ENCODE results near the gene FLNB. TPM values are rescaled to one million over a fixed set of nuclear protein-coding genes. Genes with fewer than 3 reads are reported as not detected.

The FLNB gene
- total and polyA plus RNA-seq, 2 of the 13 experiments (the other 11 are each of a cell fraction or from before 2014, with no cell fraction given): 106 to 130 TPM

GRCh38 chr3:58173029-58173668, 164.9 kb downstream of the FLNB start (continued):
- TF ChIP-seq ZGPAT (CRISPR knock-in tag; IDR thresholded peaks at IDR 0.05) (no peak; the same call in 1 of the 2 replicates), TMF1 (CRISPR knock-in tag; IDR thresholded peaks at IDR 0.05; ENCODE audit: low read depth) (no peak), ZNF773 (CRISPR knock-in tag; IDR thresholded peaks at IDR 0.05; ENCODE audit: borderline replicate concordance) (no peak), SETDB1 (CRISPR knock-in tag; IDR thresholded peaks at IDR 0.05; ENCODE audit: borderline replicate concordance) (no peak), REXO4 (CRISPR knock-in tag; IDR thresholded peaks at IDR 0.05; ENCODE audit: borderline replicate concordance) (no peak), ATAD3A (CRISPR knock-in tag; IDR thresholded peaks at IDR 0.05) (no peak), RBAK (CRISPR knock-in tag; IDR thresholded peaks at IDR 0.05) (no peak), ZNF3 (CRISPR knock-in tag; IDR thresholded peaks at IDR 0.05) (no peak), PRPF4 (IDR thresholded peaks at IDR 0.05; ENCODE audit: low read depth, low read length, poor library complexity, severe bottlenecking) (no peak), ZNF737 (CRISPR knock-in tag; IDR thresholded peaks at IDR 0.05; ENCODE audit: borderline replicate concordance) (no peak), HNRNPUL1 (IDR thresholded peaks at IDR 0.05; ENCODE audit: low read depth, low read length) (no peak), E2F2 (CRISPR knock-in tag; IDR thresholded peaks at IDR 0.05; ENCODE audit: borderline replicate concordance) (no peak), ZNF441 (CRISPR knock-in tag; IDR thresholded peaks at IDR 0.05; ENCODE audit: borderline replicate concordance) (no peak), ZNF24 (IDR thresholded peaks at IDR 0.05) (no peak), PPARG (CRISPR knock-in tag; conservative IDR thresholded peaks at IDR 0.05) (peak; percentile 84), ZNF570 (CRISPR knock-in tag; IDR thresholded peaks at IDR 0.05; ENCODE audit: borderline replicate concordance) (no peak), ZNF619 (CRISPR knock-in tag; IDR thresholded peaks at IDR 0.05) (0 out of 2 replicates have a peak, but pooled peaks have one; percentile 25), JUN (CRISPR knock-in tag; IDR thresholded peaks at IDR 0.05) (0 out of 2 replicates have a peak, but pooled peaks have one; percentile 36), XBP1 (CRISPR knock-in tag; IDR thresholded peaks at IDR 0.05) (no peak), ZFP82 (CRISPR knock-in tag; IDR thresholded peaks at IDR 0.05; ENCODE audit: borderline replicate concordance) (no peak), ZNF883 (CRISPR knock-in tag; IDR thresholded peaks at IDR 0.05; ENCODE audit: not compliant biosample characterization) (no peak), PTBP1 (IDR thresholded peaks at IDR 0.05; ENCODE audit: low read depth, low read length, poor library complexity, severe bottlenecking) (no peak), NFKBIZ (CRISPR knock-in tag; IDR thresholded peaks at IDR 0.05) (no peak), FOXA1 (IDR thresholded peaks at IDR 0.05) (no peak), FOXA1 (CRISPR knock-in tag; IDR thresholded peaks at IDR 0.05) (no peak), ZFP91 (CRISPR knock-in tag; IDR thresholded peaks at IDR 0.05; ENCODE audit: borderline replicate concordance) (no peak; the same call in 1 of the 2 replicates), HOXA7 (CRISPR knock-in tag; IDR thresholded peaks at IDR 0.05) (no peak), ZC3H4 (CRISPR knock-in tag; IDR thresholded peaks at IDR 0.05; ENCODE audit: borderline replicate concordance) (no peak)
